HG03095 (cell line): ENCODE data around the gene COPG1.
"Not testable (repeated sequence)": the region's sequence is repeated elsewhere in the genome, so short reads cannot be mapped to it uniquely, and the experiment has no call there.

Source experiments
- ATAC-seq: cut with Tn5 transposase; IDR thresholded peaks from one replicate; pipeline ENCODE4 v1.9.1; 2021; ENCODE audit warnings: moderate library complexity; ENCODE audit not compliant: unreplicated experiment

The COPG1 gene, protein sequence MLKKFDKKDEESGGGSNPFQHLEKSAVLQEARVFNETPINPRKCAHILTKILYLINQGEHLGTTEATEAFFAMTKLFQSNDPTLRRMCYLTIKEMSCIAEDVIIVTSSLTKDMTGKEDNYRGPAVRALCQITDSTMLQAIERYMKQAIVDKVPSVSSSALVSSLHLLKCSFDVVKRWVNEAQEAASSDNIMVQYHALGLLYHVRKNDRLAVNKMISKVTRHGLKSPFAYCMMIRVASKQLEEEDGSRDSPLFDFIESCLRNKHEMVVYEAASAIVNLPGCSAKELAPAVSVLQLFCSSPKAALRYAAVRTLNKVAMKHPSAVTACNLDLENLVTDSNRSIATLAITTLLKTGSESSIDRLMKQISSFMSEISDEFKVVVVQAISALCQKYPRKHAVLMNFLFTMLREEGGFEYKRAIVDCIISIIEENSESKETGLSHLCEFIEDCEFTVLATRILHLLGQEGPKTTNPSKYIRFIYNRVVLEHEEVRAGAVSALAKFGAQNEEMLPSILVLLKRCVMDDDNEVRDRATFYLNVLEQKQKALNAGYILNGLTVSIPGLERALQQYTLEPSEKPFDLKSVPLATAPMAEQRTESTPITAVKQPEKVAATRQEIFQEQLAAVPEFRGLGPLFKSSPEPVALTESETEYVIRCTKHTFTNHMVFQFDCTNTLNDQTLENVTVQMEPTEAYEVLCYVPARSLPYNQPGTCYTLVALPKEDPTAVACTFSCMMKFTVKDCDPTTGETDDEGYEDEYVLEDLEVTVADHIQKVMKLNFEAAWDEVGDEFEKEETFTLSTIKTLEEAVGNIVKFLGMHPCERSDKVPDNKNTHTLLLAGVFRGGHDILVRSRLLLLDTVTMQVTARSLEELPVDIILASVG

DNA sequence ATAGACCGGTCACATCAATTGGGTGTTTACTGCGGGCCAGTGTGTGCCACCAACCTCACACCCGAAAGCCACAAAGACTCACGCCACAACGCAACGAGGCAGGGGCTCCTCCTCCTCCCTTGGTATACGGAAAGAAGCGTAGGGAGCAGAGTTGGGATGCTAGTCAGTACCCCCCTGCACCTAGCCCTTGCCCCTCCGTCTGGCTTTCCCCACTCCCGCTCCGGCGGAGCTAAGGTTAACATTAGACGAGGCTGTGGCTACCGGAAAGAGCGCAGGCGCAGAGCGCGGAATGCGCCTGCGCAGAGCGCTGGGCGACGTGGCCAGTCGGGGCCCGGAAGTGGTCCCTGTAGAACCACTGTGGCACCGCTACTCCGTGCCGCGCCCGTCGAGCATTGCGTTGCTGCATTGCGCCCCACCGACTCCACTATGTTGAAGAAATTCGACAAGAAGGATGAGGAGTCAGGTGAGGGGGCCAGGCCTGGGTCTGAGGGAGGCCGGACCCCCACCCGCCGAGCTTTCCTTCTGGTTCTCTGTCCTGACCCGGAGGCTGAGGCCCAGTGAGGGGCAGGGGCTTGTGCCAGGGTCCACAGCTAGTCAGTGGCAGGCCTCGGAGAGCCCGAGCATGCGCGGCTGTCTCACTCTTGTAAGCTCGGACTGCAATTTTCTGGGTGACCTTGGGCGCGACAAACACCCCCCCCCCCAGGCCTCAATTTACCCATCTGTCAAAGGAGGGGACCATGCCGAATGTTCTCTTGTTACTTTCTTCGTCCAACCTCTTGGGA lies at the start of gene COPG1:
COPG1 (plus strand) TSS at position 323 of the 782 bp plus-strand sequence; CDS start at position 427, 104 bp downstream.
- ATAC-seq: peak; percentile 81

DNA sequence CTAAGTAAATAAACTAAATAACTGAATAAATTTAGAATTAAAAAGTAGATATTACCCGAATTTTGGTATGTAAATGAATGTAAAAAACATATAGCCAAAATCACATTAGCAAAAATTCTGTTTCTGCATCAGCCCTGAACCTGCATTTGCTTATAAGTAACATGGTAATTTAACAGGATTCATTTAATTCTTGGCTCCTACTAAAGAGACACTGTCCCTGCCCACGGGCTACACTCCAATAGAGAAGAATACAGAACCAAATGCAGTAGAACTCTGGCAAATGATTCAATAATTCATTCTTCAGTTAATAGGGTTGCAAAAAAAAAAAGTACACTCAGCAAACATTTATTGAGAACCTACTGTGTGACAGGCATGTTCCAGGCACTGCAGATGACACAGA lies 44.9 kb upstream of the COPG1 start:
- ATAC-seq: no peak

DNA sequence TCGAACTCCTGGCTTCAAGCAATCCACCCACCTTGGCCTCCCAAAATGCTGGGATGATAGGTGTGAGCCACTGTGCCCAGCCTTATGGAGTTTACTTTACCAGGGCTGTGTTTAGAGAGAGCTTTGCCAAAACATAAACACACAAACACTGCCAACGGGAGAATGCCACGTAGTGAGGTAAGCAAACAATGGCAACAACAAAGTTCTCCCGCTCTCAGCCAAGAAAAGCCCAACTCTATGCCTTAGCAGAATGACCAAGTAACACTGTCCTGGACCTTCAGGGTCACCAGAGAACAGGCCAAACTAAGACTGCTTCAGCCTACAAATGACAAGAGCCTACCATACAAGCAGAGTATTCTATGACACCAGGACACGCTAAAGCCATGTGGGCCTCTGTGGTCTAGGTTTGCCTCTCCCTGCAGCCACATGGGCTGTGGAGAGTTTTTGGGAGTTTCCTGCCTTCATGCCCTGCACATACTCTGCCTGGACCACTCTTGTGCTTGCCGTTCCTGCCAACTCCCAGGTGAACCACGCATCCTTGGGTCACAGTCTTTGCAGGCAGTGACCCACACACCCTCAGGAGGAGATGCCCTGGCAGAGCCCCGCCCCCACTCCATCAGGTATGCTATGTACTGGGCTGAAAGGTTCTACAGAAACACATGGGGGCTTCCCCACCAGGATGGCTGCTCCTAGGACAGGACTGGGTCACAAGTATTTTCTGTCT lies 44.1 kb upstream of the COPG1 start:
- ATAC-seq: no peak

DNA sequence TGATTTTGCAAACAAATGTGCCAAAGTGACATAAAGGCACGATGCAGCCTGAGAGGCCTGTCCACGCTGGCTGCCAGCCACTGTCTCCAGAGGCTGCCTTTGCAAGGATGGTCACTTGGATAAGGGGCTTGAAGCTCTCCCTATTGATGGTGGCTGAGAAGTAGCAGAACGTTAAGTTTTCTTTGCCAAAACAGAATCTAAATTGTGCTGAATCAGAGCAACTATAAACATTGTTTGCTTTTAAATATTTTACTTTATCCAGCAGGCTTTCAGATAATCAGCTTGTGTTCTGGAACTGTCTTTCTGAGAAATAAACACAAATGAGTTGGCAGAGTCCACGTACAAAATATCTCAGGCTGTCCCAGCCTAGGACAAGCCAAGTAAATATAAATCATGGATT lies 41.9 kb upstream of the COPG1 start:
- no peak for ATAC-seq

DNA sequence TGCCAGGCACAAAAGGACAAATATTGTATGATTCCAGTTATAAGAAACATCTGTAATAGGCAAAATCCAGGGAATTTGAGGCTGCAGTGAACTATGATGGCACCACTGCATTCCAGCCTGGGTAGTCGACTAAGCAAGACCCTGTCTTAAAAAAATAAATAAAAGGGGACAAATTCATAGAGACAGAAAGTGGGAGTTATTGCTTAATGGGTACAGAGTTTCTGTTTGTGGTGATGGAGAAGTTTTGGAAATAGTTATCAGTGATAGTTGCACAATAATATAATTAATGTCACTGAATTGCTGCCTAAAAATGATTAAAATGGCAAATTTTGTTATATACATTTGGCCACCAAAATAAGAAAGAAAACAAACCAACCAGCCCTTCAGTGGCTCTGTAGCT lies 38.1 kb upstream of the COPG1 start:
- ATAC-seq: no peak

DNA sequence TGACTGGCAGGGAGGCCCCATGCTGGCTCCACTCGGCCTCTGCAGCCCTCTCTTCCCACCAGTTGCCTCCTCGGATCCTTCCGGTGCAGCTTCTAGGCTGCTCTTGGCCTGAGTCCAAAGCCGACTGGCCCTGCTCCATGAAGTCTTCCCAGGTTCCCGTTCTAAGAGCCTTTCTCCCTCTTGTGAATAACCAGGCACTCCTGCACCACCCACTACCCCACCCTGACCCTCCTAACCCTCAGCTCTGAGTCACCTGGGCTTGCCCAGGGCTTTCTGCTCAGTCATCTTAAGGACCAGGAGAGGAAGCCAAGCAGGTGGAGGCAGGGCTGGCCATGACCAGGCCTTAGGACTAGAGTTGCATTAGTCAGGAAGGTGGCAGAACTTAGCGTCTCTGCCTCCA lies 37.6 kb upstream of the COPG1 start:
- ATAC-seq: no peak

DNA sequence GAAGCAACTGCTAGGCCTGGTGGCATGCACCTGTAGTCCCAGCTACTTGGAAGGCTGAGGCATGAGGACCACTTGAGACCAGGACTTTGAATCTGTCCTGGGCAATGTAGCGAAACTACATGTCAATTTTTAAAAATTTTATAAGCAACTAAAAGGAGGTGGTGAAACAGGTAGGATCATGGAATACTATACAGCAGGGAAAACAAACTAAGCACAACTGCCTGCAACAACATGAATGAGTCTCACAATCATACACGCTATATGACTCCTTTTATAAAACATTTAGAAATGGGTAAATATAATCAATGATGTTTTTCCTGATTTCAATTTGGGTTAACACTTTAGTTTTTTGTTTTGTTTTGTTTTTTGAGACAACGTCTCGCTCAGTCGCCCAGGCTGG lies 36.2 kb upstream of the COPG1 start:
- no peak for ATAC-seq

DNA sequence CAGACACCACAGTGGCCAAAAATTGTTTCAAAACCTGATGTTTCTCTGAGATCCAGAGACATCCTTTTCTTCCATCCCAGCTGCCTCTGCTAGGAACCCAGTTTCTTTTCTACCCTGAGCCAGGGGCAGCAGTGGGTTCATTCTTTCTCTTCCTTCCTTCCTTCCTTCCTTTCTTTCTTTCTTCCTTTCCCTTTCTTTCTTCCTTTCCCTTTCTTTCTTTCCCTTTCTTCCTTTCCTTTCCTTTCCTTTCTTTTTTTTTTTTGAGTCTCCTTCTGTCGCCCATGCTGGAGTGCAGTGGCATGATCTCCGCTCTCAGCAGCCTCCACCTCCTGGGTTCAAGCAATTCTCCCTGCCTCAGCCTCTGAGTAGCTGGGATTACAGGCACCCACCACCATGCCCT lies 30.7 kb upstream of the COPG1 start:
- ATAC-seq: no peak

DNA sequence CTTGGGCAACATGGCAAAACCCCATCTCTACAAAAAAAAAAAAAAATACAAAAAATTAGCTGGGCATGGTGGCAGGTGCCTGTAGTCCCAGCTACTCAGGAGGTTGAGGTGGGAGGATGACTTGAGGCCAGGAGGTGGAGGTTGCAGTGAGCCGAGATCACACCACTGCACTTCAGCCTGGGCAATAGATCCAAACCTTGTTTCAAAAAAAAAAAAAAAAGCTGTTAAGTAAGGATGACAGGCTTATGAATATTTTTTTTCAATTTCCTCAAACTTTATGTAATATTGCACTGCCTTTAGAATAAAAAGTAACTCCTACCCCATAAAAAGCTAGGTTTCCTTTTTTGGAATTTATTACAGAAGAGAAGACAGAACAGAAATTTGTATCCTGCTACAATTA lies 25.0 kb upstream of the COPG1 start:
- not testable (repeated sequence) for ATAC-seq

DNA sequence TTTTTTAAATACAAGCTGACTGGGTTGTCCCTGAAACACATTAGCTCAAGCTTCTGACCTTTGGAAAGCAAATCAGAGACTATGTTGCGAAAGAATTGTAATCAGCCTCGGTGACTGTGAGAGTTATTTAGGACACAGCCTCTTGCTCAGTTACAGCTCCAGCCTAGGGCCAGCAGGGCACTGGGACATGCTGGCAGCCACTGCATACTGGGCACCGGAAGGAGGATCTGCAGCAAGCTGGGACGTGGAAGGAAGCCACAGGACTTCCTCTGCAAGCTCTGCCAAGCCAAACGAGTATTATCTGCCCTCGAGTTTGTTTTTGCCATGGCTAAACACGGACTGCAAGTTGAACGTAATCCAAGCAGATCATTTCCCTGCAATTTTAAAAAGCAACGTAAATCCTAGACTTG lies 24.4 kb upstream of the COPG1 start:
- no peak for ATAC-seq

DNA sequence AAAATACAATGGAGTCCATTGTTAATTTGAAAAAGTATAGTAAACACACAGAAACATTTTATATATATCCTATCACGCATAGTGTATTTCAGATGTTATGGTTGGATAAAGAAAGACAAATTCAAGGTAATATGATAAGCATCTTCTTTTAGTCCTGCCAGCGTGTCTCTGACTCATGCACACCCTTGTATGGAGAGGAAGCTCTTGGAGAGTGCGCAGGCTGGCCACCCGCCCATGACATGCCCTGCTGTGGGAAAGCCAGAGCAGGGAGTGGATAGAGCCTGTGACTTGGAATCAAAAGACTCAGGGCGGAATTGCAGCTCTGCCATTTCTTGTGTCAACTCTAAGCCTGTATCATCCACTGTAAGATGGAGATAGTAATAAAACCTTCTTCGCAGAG lies 23.0 kb upstream of the COPG1 start:
- no peak for ATAC-seq

DNA sequence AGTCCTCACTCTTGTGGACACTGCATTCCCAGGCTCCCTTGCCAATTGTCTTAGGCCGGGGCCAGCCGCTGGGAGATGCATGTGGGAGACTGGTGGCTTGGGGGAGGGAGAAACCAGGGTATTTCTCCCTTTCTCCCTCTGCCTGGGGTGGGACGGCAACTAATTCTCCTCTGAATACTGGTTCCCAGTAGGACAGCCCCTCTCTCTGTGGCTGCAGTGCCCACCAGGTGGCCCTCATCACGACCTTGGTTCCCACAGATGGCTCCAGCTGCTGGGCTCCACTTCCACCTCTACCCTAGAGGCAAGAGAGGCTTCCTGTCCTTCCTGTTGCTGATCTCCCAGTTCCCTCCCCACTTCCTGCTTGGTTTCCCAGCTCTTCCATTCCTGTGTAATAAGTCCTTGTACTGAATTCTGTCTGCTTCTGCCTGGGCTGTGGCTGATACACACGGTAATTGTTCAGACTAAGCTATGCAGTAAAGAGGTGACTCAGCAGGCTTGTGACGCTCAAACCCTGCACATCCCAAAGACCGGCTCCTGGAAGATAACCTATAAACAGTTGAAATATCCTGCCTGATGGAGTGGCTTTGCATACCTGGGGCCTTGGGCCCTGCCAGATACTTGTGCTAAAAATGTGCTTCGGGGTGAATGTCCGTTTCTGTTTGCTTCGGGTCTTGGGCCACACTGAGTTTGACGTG lies 20.4 kb upstream of the COPG1 start:
- ATAC-seq: no peak

DNA sequence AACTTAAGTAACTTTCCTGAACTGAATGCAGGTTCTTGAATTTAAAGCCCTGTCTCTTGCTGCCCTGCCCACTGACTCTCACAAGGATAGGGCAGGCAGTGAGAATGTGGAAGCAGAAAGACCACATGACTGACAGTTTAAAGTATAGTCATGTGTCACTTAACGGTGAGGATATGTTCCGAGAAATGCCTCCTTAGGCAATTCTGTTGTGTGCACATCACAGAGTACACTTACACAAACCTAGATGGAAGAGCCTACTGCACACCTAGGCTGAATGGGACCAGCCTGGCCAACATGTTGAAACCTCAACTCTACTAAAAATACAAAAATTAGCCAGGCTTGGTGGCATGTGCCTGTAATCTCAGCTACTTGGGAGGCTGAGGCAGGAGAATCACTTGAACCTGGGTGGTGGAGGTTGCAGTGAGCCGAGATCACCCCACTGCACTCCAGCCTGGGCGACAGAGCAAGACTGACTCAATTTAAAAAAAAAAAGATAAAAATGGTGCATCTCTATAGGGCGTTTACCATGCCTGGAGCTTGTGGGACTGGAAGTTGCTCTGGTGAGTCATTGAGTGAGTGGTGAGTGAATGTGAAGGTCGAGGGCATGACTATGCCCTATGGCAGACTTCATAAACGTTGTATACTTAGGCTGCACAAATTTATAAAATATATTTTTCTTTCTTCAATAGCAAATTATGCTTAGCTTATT lies 18.9 kb upstream of the COPG1 start:
- no peak for ATAC-seq

DNA sequence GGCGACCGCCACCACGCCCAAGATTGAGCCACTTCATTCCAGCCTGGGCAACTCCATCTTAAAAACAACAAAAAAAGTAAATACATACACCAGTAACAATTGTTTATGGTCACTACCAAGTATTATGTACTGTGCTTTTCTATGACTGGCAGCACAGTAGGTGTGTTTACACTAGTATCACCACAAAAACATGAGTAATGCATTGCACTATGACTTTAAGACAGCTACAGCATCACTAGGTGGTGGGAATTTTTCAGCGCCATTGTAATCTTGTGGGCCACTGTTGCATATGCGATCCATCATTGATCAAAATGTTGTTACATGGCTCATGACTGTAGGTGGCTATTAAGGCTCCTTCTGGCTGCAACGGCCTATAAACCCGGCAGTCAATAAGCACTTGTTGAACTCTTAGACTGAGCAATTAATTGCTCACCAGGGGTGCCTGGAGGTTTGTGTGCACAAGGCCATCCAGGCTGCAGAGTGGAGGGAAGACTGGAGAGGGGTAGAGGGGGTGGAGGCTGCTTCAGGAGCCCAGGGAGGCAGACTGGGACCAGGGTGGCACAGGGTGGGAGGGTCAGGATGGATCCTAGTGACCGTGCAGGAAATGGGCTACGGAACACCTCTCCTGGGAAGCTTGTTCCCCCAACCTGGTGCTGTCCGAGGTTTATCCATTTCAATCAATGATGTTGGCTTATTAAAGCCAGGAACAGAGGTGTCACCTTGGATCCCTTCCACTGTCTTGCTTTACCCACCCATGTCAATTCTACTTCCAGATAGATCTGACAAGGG lies 17.9 kb upstream of the COPG1 start:
- ATAC-seq: no peak

DNA sequence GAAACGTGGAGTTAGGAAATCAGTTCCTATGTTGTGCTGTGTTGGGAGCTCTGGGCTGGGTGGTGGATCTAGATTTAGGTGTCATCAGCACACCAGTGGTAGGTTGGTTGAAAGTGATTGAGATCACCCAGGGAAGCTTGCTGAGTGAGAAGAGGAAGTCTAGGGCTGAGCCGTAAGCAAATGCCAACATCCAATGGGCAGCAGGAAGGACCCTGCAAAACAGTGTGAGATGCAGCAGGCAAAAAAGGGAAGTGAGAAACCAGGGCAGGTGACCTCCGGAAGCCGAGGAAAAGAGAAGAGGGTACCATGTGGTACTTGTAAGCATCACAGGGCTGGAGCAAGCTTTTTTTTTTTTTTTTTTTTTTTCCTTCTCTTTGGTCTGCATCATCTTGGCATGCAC lies 15.9 kb upstream of the COPG1 start:
- ATAC-seq: peak; percentile 74

DNA sequence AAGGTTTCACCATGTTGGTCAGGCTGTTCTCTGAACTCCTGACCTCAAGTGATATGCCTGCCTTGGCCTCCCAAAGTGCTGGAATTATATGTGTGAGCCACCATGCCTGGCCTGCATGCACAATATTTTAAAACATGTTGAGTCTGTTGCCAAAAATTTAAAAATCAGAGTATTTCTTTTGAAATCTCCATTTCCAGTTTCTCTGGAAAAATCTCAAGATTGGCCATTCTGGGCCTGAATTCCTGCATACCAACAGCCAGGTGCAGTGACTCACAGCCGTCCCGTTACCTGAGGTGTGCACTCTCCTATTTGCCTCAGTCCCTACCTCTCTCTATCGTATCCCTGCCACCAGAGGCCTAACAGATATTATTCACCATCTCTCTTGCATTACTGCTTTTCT lies 15.0 kb upstream of the COPG1 start:
- no peak for ATAC-seq

DNA sequence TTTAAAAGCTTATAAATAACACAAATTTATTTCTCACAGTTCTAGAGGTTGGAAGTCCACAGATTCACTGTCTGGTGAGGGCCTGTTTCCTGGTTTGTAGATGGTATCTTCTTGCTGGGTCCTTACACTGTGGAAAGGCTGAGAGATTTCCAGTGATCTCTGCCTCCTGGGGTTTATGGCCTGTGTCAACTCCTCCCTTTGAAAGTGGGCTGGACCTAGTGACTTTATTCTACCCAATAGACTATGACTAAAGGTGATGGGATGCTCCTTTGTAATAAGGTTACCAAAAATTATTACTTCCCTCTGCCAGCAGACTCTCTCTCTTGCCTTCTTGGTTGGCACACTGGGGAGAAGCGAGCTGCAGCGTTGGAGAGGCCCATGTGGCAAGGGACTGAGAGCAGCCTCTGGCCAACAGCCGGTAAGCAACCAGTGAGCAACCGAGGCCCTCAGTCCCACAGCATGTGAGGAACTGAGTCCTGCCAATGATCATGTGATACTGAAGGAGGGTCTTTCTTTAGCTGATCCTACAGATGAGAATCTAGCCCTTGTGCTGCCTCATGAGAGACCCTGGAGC lies 14.0 kb upstream of the COPG1 start:
- no peak for ATAC-seq

DNA sequence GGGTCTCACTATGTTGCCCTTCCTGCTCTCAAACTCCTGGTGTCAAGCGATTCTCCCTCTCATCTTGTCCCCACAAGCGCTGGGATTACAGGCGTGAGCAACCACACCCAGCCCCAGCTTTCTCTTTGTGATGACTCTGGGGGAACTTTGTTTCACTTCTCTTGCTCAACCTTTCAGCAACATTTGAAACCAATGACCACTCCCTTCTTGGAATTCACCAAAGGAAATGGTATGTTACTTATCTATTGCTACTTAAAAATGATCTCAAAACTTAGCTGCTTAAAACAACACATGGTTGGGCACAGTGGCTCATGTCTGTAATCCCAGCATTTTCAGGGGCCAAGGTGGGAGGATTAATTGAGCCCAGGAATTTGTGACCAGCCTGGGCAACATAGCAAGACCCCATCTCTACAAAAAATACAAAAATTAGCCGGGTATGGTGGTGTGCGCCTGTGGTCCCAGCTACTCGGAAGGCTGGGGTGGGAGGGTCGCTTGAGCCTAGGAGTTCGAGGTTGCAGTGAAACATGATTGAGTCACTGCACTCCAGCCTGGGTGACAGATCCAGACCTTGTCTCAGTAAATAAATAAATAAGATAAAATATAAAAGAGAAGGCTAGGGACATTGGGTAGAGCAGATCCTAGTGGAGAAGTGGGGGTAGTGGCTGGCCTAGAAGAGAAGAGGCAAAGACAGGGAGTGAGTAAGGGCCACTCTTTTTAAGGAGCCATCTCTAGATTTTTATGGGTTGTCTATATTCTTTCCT lies 10.3 kb upstream of the COPG1 start:
- ATAC-seq: no peak
